ENCODE results near the gene PRKN.

PRKN gene

GRCh38 chr6:162435071-162435470 lies 292.5 kb downstream of the PRKN start:
- DNase-seq = no peak

GRCh38 chr6:162421004-162421403 lies 306.6 kb downstream of the PRKN start:
- DNase-seq = no peak

GRCh38 chr6:162416831-162417537 lies 310.6 kb downstream of the PRKN start:
- DNase-seq = no peak

- no peak for DNase-seq
Measured at GRCh38 chr6:162416307-162416706, 311.3 kb downstream of the PRKN start.

- DNase-seq = no peak
Measured at GRCh38 chr6:162409741-162410691, 317.6 kb downstream of the PRKN start.

- DNase-seq = no peak
Measured at GRCh38 chr6:162408826-162409535, 318.6 kb downstream of the PRKN start.

GRCh38 chr6:162404951-162405350 lies 322.6 kb downstream of the PRKN start:
- DNase-seq = no peak

GRCh38 chr6:162403031-162403430 lies 324.5 kb downstream of the PRKN start:
- DNase-seq = no peak

GRCh38 chr6:162395181-162395580 lies 332.4 kb downstream of the PRKN start:
- no peak for DNase-seq

- peak; percentile 17 for DNase-seq
Measured at GRCh38 chr6:162390961-162391811, 336.4 kb downstream of the PRKN start.

GRCh38 chr6:162389343-162390085 lies 338.1 kb downstream of the PRKN start:
- no peak for DNase-seq

GRCh38 chr6:162388383-162388777 lies 339.2 kb downstream of the PRKN start:
- DNase-seq = no peak

GRCh38 chr6:162387718-162388382 lies 339.7 kb downstream of the PRKN start:
- DNase-seq = no peak

- DNase-seq = no peak
Measured at GRCh38 chr6:162385980-162386379, 341.6 kb downstream of the PRKN start.

- no peak for DNase-seq
Measured at GRCh38 chr6:162379757-162380409, 347.7 kb downstream of the PRKN start.

- DNase-seq = no peak
Measured at GRCh38 chr6:162377735-162378134, 349.8 kb downstream of the PRKN start.

GRCh38 chr6:162373868-162374267 lies 353.7 kb downstream of the PRKN start:
- DNase-seq = no peak

- DNase-seq = no peak
Measured at GRCh38 chr6:162373192-162373591, 354.4 kb downstream of the PRKN start.

- DNase-seq = no peak
Measured at GRCh38 chr6:162372106-162372505, 355.5 kb downstream of the PRKN start.

GRCh38 chr6:162371121-162371520 lies 356.4 kb downstream of the PRKN start:
- DNase-seq = no peak

GRCh38 chr6:162369091-162369490 lies 358.5 kb downstream of the PRKN start:
- no peak for DNase-seq
